Kasumi-1 (cell line): ENCODE data around the gene CEACAM18.

Experiments used
- DNase-seq, 2 experiments: peaks; one replicate each; lab custom pipeline; 2025; lab: John Stamatoyannopoulos, UW

Gene CEACAM18

DNA sequence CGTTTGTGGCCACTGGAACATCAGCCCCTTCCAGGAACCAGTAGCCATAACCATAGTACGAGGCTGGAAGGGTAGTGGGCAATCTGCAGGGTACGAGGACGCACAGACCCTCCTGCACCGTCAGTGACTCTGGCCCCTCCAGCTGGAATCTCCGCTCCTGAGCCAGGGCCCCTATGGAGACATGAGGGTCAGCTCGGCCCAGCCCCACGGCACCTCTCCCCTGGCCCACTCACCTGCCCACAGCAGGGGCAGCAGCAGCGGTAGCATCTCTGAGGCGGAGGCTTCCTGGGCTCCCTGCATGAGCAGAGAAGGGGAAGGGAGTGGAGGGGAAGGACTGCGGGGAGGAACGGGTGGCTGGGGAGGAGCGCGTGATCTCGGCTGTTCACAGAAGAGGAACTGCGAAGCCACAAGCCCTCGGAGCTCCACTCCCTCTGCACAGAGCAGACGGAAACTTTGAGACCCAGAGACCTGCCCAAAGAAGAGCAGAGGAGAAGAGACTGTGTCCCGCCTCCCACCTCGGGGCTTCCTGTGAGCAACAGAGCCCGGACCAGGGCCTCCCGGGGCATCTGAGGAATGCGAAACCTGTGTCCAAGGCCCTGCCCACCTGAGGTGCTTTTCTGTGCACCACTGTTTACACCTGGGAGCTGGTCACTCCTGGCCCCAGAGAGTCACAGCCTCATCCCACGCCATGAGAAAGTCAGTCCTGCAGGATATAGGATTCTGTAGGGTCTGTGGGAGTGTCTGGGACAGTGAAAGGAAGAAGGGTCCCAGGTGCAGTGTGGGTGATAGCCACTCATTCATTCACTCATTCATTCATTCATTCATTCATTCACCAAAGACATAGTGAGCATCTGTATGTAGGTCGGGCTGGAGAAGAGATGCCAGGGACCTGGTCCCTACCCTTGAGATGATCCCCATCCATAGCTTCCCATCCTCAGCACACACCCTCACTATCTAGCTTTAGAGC, 53.3 kb downstream of the CEACAM18 start, which contains the start of gene SIGLEC6:
Gene SIGLEC6, minus strand, starts transcription at position 322 of the 967 bp plus-strand sequence. Its CDS starts 22 bp downstream, at position 300.
- peak; percentile 98 to 99 for DNase-seq

DNA sequence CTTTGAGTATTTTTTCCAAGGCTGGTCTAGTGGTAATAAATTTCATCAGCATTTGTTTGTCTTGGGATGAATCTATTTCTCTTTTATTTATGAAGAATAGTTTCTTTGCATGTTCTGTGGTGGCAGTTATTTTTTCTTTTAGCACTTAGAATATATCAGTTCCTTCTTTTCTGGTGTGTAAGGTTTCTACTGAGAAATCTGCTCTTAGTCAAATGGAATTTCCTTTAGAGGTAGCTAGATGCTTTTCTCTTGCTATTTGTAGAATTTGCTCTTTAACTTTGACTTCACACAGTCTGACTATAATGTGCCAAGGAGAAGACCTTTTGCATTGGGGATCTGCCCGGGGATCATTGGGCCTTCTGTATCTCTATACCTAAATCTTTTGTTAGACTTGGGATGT, 57.2 kb downstream of the CEACAM18 start:
- DNase-seq, result no peak

DNA sequence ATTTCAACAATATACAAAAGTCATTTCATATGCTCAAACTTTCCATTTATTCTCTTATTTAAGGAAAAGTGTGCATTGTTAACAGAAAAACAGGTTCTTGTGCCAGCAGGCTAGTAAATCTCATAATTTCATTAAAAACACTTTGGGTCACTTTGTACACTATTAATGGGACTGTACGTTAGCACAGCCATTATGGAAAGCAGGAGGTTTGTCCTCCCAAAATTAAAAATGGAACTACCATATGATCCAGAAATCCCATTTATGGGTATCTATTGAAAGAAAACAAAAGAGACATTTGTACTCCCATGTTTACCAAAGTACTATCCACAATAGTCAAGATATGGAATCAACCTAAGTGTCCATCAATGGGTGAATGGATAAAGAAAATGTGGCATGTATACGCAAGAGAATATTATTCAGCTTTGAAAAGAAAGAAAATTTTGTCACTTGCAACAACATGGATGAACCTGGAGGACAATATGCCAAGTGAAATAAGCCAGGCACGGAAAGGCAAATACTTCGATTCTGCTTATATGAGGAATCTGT, 61.6 kb downstream of the CEACAM18 start:
- DNase-seq, result no peak
